Embryonic facial prominence (tissue), 1 donor: ENCODE data around the gene MORF4L1.
A peak's percentile ranks its signal among the peaks of the same experiment; 100 is the strongest.
"Not testable (repeated sequence)": the region's sequence is repeated elsewhere in the genome, so short reads cannot be mapped to it uniquely, and the experiment has no call there.

Experiments
- DNase-seq: peaks from one replicate; pipeline ENCODE4 v3.0.0-alpha.2; 2016; ENCODE audit errors: extremely low spot score

MORF4L1 gene

GRCh38 chr15:78925956-78926743 is 53.5 kb downstream of the MORF4L1 start:
- DNase-seq, result no peak

DNA sequence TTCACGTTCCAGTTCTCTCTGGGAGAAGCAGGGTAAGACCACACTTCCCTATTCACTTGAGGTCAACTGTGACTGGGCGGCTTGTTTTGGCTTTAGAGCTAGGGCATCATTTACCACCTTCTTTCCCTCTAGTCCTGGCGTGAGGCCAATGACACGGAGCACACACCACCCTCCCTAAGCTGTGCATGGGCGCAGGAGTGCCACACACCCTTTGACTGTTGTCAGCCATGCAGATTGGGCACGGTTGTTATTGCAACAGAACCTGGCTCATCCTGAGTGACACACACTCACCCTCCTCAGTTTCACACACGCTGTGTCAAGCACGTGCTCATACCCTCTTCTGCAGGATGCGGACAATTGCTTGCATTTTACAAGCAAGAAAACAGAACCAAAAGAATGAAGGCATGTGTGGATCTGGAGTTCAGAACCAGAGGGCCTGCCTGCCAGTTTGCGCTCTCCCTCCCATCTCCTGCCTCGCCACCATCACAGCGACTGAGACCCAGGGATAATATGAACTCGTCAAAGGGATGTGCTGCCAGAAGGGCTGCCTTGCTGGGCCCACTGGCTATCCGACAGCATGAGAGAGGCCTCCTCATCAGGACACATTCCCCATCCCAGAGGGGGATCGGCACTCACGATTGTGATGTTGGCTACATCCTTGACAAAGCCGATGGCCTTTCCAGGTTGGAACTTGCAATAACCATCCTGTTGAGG is 54.5 kb downstream of the MORF4L1 start:
- DNase-seq, result no peak

GRCh38 chr15:78928176-78928575 is 55.5 kb downstream of the MORF4L1 start:
- DNase-seq, result not testable (repeated sequence)

GRCh38 chr15:78928616-78929093 is 56.0 kb downstream of the MORF4L1 start:
- no peak for DNase-seq

- no peak for DNase-seq
Measured at GRCh38 chr15:78929536-78930264, 57.0 kb downstream of the MORF4L1 start.

DNA sequence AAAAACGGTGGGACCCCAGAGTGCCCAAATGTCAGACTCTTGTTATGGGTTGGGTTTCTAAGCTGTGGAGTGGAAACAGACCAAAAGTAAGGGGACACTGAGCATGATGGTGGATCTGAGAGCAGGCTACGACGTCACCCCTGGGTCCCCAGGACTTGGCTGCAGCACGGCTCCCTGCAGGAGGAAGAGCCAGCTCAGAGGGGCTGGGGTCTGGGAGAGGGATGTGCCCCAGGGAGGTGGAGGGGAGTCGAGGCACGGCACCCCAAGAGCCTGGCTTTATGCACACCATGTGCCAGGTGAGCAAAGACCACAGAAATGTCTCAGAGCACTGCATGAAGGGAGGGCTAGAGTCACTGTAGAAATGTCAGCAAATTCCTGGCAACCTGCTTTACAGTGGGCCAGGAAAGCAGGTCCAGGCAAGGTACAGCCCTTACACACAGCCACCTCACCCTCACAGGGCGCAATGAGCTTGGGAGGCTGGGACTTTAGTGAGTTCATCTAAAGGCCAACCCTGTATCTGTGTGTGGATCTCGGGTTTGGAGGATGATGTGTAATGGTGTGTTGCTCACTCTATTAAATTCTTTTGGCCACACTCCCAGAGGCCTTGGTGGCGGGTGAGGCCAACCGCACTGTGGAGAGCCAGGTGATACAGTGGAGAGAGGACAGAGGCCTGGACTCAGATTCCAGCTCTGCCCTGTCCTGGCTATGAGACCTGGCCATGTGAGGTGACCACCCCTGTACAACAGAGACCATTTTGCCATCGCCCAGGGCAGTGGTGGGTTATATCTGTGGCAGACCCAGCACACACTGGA is 58.1 kb downstream of the MORF4L1 start:
- DNase-seq, result no peak

DNA sequence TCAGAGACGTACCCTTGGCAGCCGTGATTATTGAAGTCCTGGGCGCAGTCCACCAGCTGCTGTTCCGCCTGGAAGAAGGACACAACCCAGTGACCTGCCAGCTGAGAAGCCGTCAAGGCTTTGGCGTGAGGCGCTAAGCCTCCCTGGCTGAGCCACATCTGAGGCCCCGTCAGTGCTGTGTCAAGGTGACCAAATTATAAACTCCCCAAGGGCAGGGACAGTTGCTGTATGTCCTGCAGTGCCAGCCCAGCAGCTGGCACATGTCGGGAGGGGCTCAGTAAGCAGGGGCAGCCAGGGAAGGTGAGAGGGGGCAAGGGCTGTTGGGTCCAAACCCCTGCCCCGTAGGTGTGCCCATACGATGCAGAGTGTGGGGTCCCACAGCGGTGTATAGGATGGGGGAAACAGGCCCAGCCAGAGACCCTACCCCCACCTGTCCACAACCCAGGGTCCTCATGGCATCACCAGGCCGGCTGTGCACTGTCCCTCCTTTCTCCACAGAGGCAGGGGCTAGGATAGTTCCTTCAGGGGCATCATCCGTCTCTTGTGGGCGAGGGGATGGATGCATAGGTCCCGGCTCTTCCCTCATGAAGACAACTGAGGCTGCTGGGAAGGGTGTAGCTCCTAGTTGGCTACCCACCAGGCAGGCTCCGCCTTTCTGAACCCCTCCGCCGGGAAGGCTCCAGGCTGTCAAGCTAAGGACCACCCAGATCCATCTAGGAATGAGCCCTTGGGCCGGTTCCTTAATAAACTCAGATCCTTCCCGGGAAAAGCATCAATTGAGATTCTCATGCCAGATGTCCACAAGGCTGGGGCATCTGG is 59.0 kb downstream of the MORF4L1 start:
- no peak for DNase-seq

DNA sequence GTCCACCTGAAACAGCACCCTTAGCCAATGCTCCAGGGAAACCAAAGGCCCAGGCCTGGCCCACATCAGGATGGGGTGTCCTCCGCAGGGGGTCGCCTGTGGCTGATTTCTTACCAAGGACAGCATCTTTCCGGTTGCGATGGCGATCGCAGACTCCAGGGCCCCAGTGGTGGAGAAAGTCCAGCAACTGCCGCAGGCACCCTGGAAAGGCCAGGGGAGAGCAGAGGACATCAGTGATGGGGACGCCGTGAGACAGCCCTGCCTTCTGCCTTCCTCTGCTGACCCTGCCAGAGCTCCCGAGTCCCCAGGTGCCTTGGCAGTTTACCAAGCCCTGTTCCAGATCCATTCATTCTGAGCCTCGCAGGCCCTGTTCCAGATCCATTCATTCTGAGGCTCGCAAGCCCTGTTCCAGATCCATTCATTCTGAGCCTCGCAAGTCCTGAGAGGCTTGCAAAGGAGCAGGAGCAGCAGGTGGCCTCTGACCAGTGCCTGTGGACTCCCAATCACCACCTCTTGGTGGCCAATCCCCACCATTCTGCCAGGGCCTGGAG is 59.6 kb downstream of the MORF4L1 start:
- DNase-seq, result no peak

DNA sequence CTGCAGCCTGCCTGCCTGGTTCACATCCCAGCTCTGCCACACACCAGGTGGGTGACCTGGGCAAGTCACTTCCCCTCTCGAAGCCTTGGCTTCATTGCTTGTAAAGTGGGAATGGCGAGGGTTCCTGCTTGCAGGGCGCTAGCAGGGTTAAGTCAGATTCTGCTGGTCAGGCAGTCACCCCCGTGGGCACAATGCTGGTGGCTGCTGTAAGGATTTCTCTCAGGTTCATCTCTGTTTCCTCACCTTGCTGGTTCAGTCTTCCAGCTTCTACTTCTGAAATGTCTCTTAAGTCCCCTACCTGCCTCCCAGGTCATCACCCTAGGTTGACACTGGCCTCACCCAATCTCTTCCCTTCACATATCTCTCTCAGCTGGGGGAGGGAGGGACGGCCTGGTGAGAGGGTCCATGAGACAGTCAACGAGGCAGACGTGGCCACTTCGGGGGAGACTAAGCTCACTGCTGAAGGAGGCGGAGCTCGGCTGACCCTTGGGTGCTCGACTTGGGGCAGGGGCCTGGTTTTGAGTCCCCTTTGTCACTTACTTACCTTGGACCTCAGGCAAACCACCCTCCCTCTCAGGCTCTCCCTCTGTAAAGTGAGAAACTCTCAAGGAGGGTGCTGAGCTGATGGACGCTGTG is 60.6 kb downstream of the MORF4L1 start:
- no peak for DNase-seq

DNA sequence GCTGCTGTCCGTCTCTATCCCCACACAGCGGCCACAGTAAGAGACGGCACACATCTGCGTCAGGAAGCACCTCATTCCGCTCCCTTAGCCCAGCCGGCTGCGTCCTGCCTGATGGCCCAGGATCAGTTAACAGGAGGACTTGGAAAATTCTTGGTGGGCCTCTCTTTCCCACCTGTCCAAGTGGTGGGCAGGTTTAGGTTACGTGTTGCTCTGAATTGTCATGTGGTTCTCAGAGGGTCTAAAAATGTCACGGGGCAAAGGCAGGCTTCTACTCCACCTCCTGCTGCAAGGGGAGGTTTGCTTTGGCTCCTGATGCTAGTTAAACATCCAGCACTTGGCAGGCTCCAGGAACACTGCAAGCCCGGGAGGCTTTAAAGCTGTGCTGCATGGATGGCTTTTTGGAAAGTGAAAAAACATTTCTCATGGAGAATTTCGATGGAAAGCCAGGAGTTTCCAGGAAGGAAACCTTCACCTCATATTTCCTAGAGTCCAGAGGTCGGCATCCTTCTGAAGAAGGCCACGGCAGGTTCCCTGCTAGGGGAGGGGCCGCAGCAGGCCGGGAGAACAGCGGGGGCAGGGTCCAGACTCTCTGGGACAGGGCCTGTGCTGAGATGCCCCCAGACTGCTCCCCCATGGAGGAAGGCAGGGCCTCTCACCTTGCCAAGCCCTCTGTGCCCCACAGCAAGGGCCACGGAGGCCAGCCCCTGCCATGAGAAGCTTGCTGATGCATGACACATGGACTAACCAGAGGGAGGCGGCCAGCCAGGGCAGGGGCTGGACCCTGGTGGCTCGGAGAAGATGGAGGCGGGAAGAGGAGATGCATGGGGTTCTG is 61.3 kb downstream of the MORF4L1 start:
- peak; percentile 28 for DNase-seq

GRCh38 chr15:78934655-78935023 is 61.9 kb downstream of the MORF4L1 start:
- no peak for DNase-seq

DNA sequence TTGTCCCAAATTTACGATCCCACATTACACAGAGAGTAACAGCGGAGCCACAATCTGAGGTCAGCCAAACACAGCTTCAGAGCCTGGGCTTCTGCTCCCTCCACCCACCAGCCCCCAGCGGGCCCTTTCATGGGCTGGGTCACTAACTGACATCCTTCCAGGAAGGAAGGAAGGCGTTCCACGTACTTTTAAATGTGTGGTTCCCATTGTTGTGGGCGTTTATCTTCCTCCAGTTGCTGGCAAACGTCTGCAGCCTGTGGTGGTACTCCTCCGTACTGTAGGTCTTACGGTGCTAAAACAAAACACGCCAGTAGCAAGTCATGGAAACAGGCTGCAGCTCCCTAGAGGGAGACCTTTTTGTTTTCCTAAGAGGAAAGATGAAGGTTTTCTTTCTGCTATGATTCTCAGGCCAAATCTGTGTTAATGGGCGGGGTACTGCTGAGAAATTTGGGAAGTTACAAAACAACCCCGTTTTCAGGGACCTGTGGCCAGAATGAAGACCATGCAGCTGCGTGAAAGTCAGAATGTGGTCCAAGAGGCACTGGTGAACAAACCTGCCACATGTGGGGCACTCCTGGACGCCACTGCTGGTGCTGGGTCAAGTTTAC is 64.5 kb downstream of the MORF4L1 start:
- DNase-seq, result no peak

DNA sequence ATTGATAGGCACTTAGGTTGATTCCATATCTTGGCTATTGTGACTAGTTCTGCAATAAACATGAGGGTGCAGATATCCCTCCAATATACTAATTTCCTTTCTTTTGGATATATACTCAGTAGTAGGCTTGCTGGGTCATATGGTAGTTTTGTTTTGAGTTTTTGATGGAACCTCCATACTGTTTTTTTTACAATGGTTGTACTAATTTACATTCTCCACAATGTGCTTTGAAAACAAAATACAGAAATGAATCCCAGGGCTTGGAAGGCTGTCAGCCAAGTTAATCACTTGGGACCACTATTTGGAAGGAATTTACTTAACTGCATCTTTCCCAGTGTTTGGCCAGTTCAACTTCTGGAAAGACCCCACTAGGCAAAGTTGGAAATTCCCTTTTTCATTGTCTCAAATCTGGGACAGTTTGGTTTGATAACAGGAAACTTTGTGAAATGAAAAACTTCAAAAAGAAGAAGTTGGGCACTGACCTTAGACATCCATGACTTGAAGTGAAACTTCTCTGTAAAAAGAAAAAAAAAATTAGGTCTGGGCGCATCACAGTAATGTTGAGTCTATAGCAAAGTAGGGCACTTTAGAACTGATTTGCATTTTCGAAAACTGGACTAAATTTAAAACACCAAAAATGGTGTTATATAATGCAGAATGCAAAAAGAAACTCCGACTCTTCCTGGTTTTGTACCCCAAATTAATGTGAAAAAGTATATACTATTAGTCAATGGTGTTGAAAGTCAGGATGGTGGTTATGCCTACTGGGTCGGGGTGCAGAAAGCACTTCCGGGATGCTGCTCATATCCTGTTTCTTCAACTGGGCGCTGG is 66.2 kb downstream of the MORF4L1 start:
- DNase-seq, result no peak

DNA sequence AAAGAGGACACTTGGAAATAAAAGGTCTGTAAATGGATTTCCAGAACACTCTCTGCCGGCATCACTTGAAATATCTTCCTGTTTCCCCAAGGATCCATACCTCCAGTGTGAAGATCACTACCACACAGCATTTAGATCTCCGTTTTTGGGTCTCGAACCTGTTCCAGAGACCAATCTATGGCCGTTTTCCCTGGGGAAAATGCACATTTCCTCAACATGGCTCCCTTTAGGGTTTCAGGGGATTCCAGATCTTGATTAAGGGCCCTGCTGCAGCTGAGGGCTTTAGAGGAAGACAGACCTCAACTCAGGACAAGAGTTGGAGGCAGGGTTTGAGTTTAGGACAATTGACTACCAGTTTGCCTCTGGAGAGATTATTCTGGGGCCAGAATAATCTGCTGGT is 70.1 kb downstream of the MORF4L1 start:
- DNase-seq, result no peak

GRCh38 chr15:78943692-78944091 is 71.0 kb downstream of the MORF4L1 start:
- DNase-seq, result no peak

GRCh38 chr15:78944202-78944625 is 71.5 kb downstream of the MORF4L1 start:
- no peak for DNase-seq

DNA sequence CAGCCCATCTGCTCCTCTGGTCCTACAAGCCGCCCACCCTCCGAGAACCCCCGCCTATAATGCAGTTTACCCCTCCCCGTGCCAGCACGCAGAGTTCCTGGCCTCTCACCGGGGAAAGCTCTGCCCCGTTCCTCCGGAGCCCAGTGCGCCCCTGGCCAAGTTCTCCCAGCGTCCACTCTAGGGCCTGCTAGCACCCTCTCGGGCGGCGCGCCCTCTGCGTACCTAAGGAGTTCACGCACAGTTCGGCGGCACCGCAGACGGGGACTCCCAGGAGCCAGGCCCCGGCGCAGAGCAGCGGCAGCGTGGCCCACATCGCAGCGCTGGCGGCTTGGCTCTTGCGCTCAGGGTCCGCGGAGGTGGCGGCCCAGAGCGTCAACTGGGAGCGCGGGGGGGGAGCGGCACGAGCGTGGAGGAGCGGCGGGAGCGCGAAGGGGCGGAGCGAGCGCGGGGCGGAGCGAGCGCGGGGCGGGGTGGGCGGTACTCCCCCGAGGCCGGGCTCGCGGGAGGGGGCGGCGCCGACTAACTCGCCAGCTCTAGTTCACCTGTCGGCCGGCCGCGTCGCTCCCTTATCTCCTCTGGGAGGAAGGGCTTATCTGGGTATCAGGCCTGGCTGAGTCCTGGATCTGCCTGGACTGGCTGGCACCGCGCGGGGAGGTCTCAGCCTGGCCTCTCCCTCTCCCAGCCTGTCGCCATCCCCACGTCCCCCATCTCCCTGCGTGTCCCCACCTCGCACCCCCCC is 72.1 kb downstream of the MORF4L1 start, which contains the start of gene CTSH:
Gene CTSH (minus strand): TSS at position 378 of the 739 bp plus-strand sequence. CDS start 65 bp downstream, at position 313.
- no peak for DNase-seq
